H1 (cell line): Measurements from ENCODE around the gene QSOX1.

Experiments
- EP300 ChIP-seq, 2 experiments: IDR thresholded peaks; 1 replicate in 1 of 2; 2 replicates in 1 of 2; pipeline ENCODE4 v1.6.1; 2011 to 2012; ENCODE audit warnings: low read depth in 2 of 2, low read length in 2 of 2, mild to moderate bottlenecking in 2 of 2, borderline replicate concordance in 1 of 2, inconsistent platforms in 1 of 2, moderate library complexity in 1 of 2
- JUND ChIP-seq: IDR thresholded peaks from 2 replicates; pipeline ENCODE4 v1.6.1; 2011; ENCODE audit warnings: mild to moderate bottlenecking, improper control_type of control experiment, low read length
- RBBP5 ChIP-seq: IDR thresholded peaks from 2 replicates; pipeline ENCODE4 v1.7.1; 2012; ENCODE audit warnings: low read depth, mild to moderate bottlenecking, inconsistent platforms, low read length, moderate library complexity, borderline replicate concordance
- SIRT6 ChIP-seq: IDR thresholded peaks from one replicate; pipeline ENCODE4 v1.7.1; 2012; ENCODE audit warnings: low read length, inconsistent platforms
- TAF1 ChIP-seq: IDR thresholded peaks from 2 replicates; pipeline ENCODE4 v1.6.1; 2011; ENCODE audit warnings: mild to moderate bottlenecking, low read depth, low read length
- USF2 ChIP-seq: IDR thresholded peaks from 2 replicates; pipeline ENCODE4 v1.6.1; 2011; ENCODE audit warnings: low read length, improper control_type of control experiment
- ZNF274 ChIP-seq: IDR thresholded peaks from 2 replicates; pipeline ENCODE4 v1.7.0; 2012; ENCODE audit warnings: low read length, borderline replicate concordance; ENCODE audit errors: extremely low read depth
- TF ChIP-seq, protein P1 (sequence below), 3 experiments: IDR thresholded peaks; 1 replicate in 2 of 3; 2 replicates in 1 of 3; pipeline versions ENCODE4 v1.5.1 to v1.6.1; 2011; ENCODE audit warnings: low read length in 3 of 3, mild to moderate bottlenecking in 3 of 3, inconsistent platforms in 2 of 3, low read depth in 1 of 3, moderate library complexity in 1 of 3; ENCODE audit not compliant: insufficient read depth in 1 of 3; ENCODE audit errors: control extremely low read depth in 1 of 3

DNA sequence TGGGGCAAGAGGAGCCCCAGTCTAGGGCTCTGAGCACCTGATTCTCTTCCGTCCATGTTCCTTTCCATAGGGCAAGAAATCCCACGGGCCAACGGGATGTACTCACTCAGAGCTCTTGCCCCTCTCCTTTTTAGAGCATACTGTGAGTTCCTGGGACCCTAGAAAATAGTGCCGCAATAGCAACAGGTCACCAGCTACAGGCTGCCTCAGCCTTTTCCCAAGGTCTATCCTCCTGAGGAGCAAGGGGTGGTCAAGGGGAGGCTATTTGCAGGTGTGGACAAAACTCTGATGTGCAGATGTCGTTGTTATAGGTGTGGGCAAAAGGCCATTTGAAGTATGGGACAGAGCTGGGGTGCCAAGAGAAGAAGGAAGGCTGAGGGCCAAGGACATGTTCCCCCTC lies 1.6 kb upstream of the QSOX1 start:
- TF ChIP-seq, protein P1, sequence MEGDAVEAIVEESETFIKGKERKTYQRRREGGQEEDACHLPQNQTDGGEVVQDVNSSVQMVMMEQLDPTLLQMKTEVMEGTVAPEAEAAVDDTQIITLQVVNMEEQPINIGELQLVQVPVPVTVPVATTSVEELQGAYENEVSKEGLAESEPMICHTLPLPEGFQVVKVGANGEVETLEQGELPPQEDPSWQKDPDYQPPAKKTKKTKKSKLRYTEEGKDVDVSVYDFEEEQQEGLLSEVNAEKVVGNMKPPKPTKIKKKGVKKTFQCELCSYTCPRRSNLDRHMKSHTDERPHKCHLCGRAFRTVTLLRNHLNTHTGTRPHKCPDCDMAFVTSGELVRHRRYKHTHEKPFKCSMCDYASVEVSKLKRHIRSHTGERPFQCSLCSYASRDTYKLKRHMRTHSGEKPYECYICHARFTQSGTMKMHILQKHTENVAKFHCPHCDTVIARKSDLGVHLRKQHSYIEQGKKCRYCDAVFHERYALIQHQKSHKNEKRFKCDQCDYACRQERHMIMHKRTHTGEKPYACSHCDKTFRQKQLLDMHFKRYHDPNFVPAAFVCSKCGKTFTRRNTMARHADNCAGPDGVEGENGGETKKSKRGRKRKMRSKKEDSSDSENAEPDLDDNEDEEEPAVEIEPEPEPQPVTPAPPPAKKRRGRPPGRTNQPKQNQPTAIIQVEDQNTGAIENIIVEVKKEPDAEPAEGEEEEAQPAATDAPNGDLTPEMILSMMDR (IDR thresholded peaks at IDR 0.05; ENCODE audit: control extremely low read depth in 1 of 3, insufficient read depth in 1 of 3, low read depth in 1 of 3, low read length in 3 of 3) = no peak
- TF ChIP-seq JUND = no peak
- no peak for TF ChIP-seq SIRT6
- no peak for TF ChIP-seq EP300 (IDR thresholded peaks at IDR 0.05; ENCODE audit: borderline replicate concordance in 1 of 2, low read depth in 2 of 2, low read length in 2 of 2)
- no peak for TF ChIP-seq RBBP5
- no peak for TF ChIP-seq ZNF274
- TF ChIP-seq USF2 = no peak
- TF ChIP-seq TAF1 = no peak
